Keratinocyte (primary cell): Measurements from ENCODE around the gene MAPK13. TPM values are rescaled to one million over a fixed set of nuclear protein-coding genes. Genes with fewer than 3 reads are reported as not detected.
"Not testable (repeated sequence)": the region's sequence is repeated elsewhere in the genome, so short reads cannot be mapped to it uniquely, and the experiment has no call there.

Experiments
- DNase-seq: peaks from one replicate; pipeline ENCODE4 v3.0.0-alpha.2; 2011; ENCODE audit warnings: low read depth, missing footprints, low spot score
- FAIRE-seq: peaks from 2 replicates; lab custom pipeline; 2011; peaks lifted over from hg19 to GRCh38; lab: Jason Lieb, UNC
- H2AFZ ChIP-seq: 2 replicates; pipeline ENCODE4 v1.6.0; 2012; ENCODE audit warnings: low read length, control low read depth, inconsistent platforms; ENCODE audit not compliant: control insufficient read depth
- H3K27ac ChIP-seq: 2 replicates; pipeline ENCODE4 v1.5.1; 2011; ENCODE audit warnings: low read length; ENCODE audit not compliant: control insufficient read depth, insufficient read depth
- H3K27me3 ChIP-seq: 3 replicates; pipeline ENCODE4 v1.6.0; 2011; ENCODE audit warnings: low read length; ENCODE audit not compliant: control insufficient read depth, insufficient read depth; ENCODE audit errors: extremely low read depth
- H3K36me3 ChIP-seq, 2 experiments: 2 replicates in 1 of 2; 3 replicates in 1 of 2; pipeline ENCODE4 v1.5.1; 2011; ENCODE audit warnings: low read length in 2 of 2, mild to moderate bottlenecking in 1 of 2; ENCODE audit not compliant: control insufficient read depth in 2 of 2, insufficient read depth in 2 of 2; ENCODE audit errors: extremely low read depth in 1 of 2
- H3K4me1 ChIP-seq: 3 replicates; pipeline ENCODE4 v1.5.1; 2011; ENCODE audit warnings: low read length; ENCODE audit not compliant: control insufficient read depth, insufficient read depth; ENCODE audit errors: extremely low read depth
- H3K4me2 ChIP-seq: 3 replicates; pipeline ENCODE4 v1.6.0; 2011; ENCODE audit warnings: low read depth, low read length; ENCODE audit not compliant: control insufficient read depth, insufficient read depth; ENCODE audit errors: extremely low read depth
- H3K4me3 ChIP-seq, 3 experiments: fragments of 200-600 bp in 1 of 3; sonication (generic) in 1 of 3; 2 replicates in 2 of 3; 3 replicates in 1 of 3; pipeline ENCODE4 v1.5.1; 2011 to 2016; ENCODE audit warnings: low read length in 3 of 3, mild to moderate bottlenecking in 3 of 3, control low read depth in 2 of 3, inconsistent platforms in 1 of 3, low read depth in 1 of 3, mixed read lengths in 1 of 3, mixed run types in 1 of 3, moderate library complexity in 1 of 3; ENCODE audit not compliant: control insufficient read depth in 2 of 3, insufficient read depth in 2 of 3; ENCODE audit errors: extremely low read depth in 1 of 3
- H3K79me2 ChIP-seq: 2 replicates; pipeline ENCODE4 v1.6.0; 2012; ENCODE audit warnings: low read length; ENCODE audit not compliant: control insufficient read depth, insufficient read depth
- H3K9ac ChIP-seq: 3 replicates; pipeline ENCODE4 v1.6.0; 2011; ENCODE audit warnings: low read length; ENCODE audit not compliant: control insufficient read depth, insufficient read depth; ENCODE audit errors: extremely low read depth
- H3K9me1 ChIP-seq: 3 replicates; pipeline ENCODE4 v1.6.0; 2011; ENCODE audit warnings: low read length; ENCODE audit not compliant: control insufficient read depth, insufficient read depth; ENCODE audit errors: extremely low read depth
- H3K9me3 ChIP-seq: 2 replicates; pipeline ENCODE4 v1.5.1; 2012; ENCODE audit warnings: low read depth, low read length; ENCODE audit not compliant: control insufficient read depth
- H4K20me1 ChIP-seq: 3 replicates; pipeline ENCODE4 v1.6.0; 2011; ENCODE audit warnings: low read length; ENCODE audit not compliant: control insufficient read depth, insufficient read depth; ENCODE audit errors: extremely low read depth
- EZH2 ChIP-seq: IDR thresholded peaks from one replicate; pipeline ENCODE4 v1.6.1; 2012; ENCODE audit warnings: inconsistent platforms, mild to moderate bottlenecking, low read length, moderate library complexity
- dilution Hi-C: fragments of 300-500 bp; cut with MboI; formaldehyde crosslinking; loops from one replicate; pipeline ENCODE4 v1.7.0; 2020; ENCODE audit warnings: low sequenced_read_pairs; ENCODE audit not compliant: extremely low pct_ligation_motif_present
- polyA plus RNA-seq, 5 experiments: library from polyadenylated mRNA; depleted of rRNA in 3 of 5; stranded (reverse) in 3 of 5; stranded (forward) in 1 of 5; unstranded in 1 of 5; fragments of >200 nt; gene quantifications; 1 replicate in 1 of 5; 2 replicates in 3 of 5; 3 replicates in 1 of 5; pipeline versions ENCODE4 v1.2.1 to v1.2.3, GENCODE V29; 2011 to 2012; ENCODE audit warnings: missing spikeins in 2 of 5, low read depth in 1 of 5, low replicate concordance in 1 of 5
- TF ChIP-seq, protein P1 (sequence below), 3 experiments: IDR thresholded peaks in 1 of 3; conservative IDR thresholded peaks in 1 of 3; optimal IDR thresholded peaks in 1 of 3; 2 replicates in 2 of 3; 3 replicates in 1 of 3; pipeline versions ENCODE3 to v1.5.1; 2011; ENCODE audit warnings: low read length in 3 of 3, mild to moderate bottlenecking in 3 of 3, moderate library complexity in 2 of 3, control low read depth in 1 of 3, inconsistent platforms in 1 of 3; ENCODE audit not compliant: insufficient read depth in 2 of 3; ENCODE audit errors: extremely low read depth in 1 of 3

MAPK13 gene
- polyA plus RNA-seq, 1 donor (not counting 4 experiments of a cell fraction or from before 2014, with no cell fraction given) = 19.3 TPM

DNA sequence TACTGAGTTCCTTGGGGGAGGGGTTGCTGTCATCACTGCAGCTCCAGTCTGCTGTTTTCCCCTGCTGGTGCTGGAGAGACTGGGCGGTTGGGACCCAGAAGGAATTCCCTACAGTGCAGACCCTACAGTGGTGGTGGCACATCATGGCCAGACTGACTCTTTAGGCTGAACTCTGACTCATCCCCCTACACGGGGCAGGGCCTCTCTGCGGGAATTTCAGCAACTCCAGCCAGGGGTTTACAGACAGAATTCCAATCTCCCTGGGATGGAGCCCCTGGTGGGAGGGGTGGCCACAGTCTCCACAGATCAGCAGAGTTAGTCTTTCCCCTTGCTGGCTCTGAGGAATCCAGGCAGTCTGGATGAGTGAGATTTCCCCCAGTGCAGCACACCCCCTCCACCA, 46.9 kb upstream of the MAPK13 start:
- Histone ChIP-seq H3K4me2 (no peak overlapping the region), H3K36me3 (peaks cover 11 to 17% of the 10 kb centered on the region in 2 experiments)
- no peak for FAIRE-seq

DNA sequence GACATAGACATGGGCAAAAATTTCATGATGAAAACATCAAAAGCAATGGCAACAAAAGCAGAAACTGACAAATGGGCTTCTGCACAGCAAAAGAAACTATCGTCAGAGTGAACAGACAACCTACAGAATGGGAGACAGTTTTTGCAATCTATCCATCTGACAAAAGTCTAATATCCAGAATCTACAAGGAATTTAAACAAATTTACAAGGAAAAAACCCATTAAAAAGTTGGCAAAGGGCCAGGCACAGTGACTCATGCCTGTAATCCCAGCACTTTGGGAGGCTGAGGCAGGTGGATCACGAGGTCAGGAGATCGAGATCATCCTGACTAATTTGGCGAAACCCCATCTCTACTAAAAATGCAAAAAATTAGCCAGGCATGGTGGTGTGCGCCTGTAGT, 42.1 kb upstream of the MAPK13 start:
- H3K9ac ChIP-seq, H3K27me3 ChIP-seq, H2AFZ ChIP-seq, H3K9me1 ChIP-seq, H3K4me1 ChIP-seq, FAIRE-seq, H3K79me2 ChIP-seq, H3K9me3 ChIP-seq, DNase-seq, H3K4me3 ChIP-seq, H4K20me1 ChIP-seq, H3K4me2 ChIP-seq, H3K27ac ChIP-seq, dilution Hi-C loops: not testable (repeated sequence)
- peaks cover 9 to 15% of the 10 kb centered on the region in 2 experiments for H3K36me3 ChIP-seq

More for the DNA sequence above, 46.9 kb upstream of the MAPK13 start:
- dilution Hi-C loops = no loop called here
- TF ChIP-seq EZH2 = no peak
- TF ChIP-seq, protein P1, sequence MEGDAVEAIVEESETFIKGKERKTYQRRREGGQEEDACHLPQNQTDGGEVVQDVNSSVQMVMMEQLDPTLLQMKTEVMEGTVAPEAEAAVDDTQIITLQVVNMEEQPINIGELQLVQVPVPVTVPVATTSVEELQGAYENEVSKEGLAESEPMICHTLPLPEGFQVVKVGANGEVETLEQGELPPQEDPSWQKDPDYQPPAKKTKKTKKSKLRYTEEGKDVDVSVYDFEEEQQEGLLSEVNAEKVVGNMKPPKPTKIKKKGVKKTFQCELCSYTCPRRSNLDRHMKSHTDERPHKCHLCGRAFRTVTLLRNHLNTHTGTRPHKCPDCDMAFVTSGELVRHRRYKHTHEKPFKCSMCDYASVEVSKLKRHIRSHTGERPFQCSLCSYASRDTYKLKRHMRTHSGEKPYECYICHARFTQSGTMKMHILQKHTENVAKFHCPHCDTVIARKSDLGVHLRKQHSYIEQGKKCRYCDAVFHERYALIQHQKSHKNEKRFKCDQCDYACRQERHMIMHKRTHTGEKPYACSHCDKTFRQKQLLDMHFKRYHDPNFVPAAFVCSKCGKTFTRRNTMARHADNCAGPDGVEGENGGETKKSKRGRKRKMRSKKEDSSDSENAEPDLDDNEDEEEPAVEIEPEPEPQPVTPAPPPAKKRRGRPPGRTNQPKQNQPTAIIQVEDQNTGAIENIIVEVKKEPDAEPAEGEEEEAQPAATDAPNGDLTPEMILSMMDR (optimal IDR thresholded peaks at IDR 0.05 in 1 of 3, IDR thresholded peaks at IDR 0.05 in 1 of 3, conservative IDR thresholded peaks at IDR 0.05 in 1 of 3; ENCODE audit: extremely low read depth in 1 of 3, insufficient read depth in 2 of 3, low read length in 3 of 3) = no peak
- Histone ChIP-seq H3K9me3 (no peaks in the 10 kb centered on the region), H3K4me1 (no peaks in the 10 kb centered on the region), H3K27ac (no peak overlapping the region), H2AFZ (no peak overlapping the region), H3K79me2 (no peaks in the 10 kb centered on the region), H3K4me3 (no peak overlapping the region), H3K9me1 (peaks cover 2% of the 10 kb centered on the region), H4K20me1 (no peaks in the 10 kb centered on the region), H3K9ac (no peak overlapping the region), H3K27me3 (no peaks in the 10 kb centered on the region)
- no peak for DNase-seq

DNA sequence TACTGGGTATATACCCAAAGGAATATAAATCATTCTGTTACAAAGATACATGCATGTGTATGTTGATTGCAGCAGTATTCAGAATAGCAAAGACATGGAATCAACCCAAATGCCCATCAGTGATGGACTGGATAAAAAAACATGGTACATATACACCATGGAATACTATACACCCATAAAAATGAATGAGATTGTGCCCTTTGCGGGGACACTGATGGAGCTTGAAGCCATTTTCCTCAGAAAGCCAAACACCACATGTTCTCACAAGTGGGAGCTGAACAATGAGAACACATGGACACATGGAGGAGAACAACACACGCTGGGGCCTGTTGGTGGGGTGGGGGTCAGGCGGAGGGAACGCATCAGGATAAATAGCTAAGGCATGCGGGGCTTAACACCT, 41.3 kb upstream of the MAPK13 start:
- TF ChIP-seq, protein P1 (optimal IDR thresholded peaks at IDR 0.05 in 1 of 3, IDR thresholded peaks at IDR 0.05 in 1 of 3, conservative IDR thresholded peaks at IDR 0.05 in 1 of 3; ENCODE audit: extremely low read depth in 1 of 3, insufficient read depth in 2 of 3, low read length in 3 of 3) = no peak
- TF ChIP-seq EZH2 = no peak
- Histone ChIP-seq H4K20me1 (no peaks in the 10 kb centered on the region), H3K4me1 (no peaks in the 10 kb centered on the region), H3K9me3 (no peaks in the 10 kb centered on the region), H3K79me2 (no peaks in the 10 kb centered on the region), H2AFZ (no peak overlapping the region), H3K4me3 (no peak overlapping the region), H3K9ac (no peak overlapping the region), H3K36me3 (peaks cover 7 to 8% of the 10 kb centered on the region in 2 experiments), H3K4me2 (no peak overlapping the region), H3K27me3 (no peaks in the 10 kb centered on the region), H3K9me1 (no peaks in the 10 kb centered on the region), H3K27ac (no peak overlapping the region)
- FAIRE-seq = no peak
- no peak for DNase-seq
- dilution Hi-C loops = no loop called here
